Endothelial cell of umbilical vein (primary cell): Measurements from ENCODE around the gene APLP2. TPM values are rescaled to one million over a fixed set of nuclear protein-coding genes. Genes with fewer than 3 reads are reported as not detected.

Experiments
- BruUV-seq: library from RNA; stranded (reverse); fragments of 400-500 nt; replicated peaks from 2 replicates; lab custom pipeline; 2021; lab: Mats Ljungman, UMichigan
- CTCF ChIA-PET: fragments of 300-600, 350-600 bp; sonication (Branson Sonifier 250); formaldehyde crosslinking; loops from one replicate; lab custom pipeline; 2021; ENCODE audit warnings: antibody characterized with exemption, inconsistent platforms; lab: Charles Lee
- POLR2A ChIA-PET: fragments of 300-600, 350-600 bp; sonication (Branson Sonifier 250); formaldehyde crosslinking; loops from one replicate; lab custom pipeline; 2021; ENCODE audit warnings: antibody characterized with exemption, inconsistent platforms; lab: Charles Lee
- DNase-seq: peaks from one replicate; pipeline ENCODE4 v3.0.0-alpha.2; 2011; ENCODE audit warnings: low read depth, low spot score
- FAIRE-seq: peaks from 2 replicates; lab custom pipeline; 2011; peaks lifted over from hg19 to GRCh38; lab: Jason Lieb, UNC
- H2AFZ ChIP-seq: 2 replicates; pipeline ENCODE4 v1.6.0; 2012; ENCODE audit warnings: low read depth, low read length, control low read depth, inconsistent platforms
- H3K27ac ChIP-seq: 2 replicates; pipeline ENCODE4 v1.5.1; 2011; ENCODE audit warnings: low read depth, mild to moderate bottlenecking, control low read depth, low read length, moderate library complexity; ENCODE audit not compliant: insufficient read depth
- H3K27me3 ChIP-seq, 2 experiments: 2 replicates each; pipeline versions ENCODE4 v1.6.0 to v1.6.1; 2011; ENCODE audit warnings: low read length in 2 of 2, mixed read lengths in 1 of 2; ENCODE audit not compliant: control insufficient read depth in 2 of 2, insufficient read depth in 2 of 2
- H3K36me3 ChIP-seq, 2 experiments: 2 replicates in 1 of 2; 3 replicates in 1 of 2; pipeline ENCODE4 v1.5.1; 2011; ENCODE audit warnings: low read length in 2 of 2, mild to moderate bottlenecking in 1 of 2, moderate library complexity in 1 of 2; ENCODE audit not compliant: control insufficient read depth in 2 of 2, insufficient read depth in 2 of 2; ENCODE audit errors: extremely low read depth in 1 of 2
- H3K4me1 ChIP-seq: 3 replicates; pipeline ENCODE4 v1.5.1; 2011; ENCODE audit warnings: mild to moderate bottlenecking, low read length; ENCODE audit not compliant: control insufficient read depth, insufficient read depth; ENCODE audit errors: extremely low read depth
- H3K4me2 ChIP-seq: 2 replicates; pipeline ENCODE4 v1.6.1; 2011; ENCODE audit warnings: low read length, control low read depth, mixed read lengths; ENCODE audit not compliant: insufficient read depth
- H3K4me3 ChIP-seq, 3 experiments: fragments of 200-600 bp in 1 of 3; sonication (generic), shearing (Covaris generic) in 1 of 3; replicated peaks in 1 of 3; 2 replicates each; pipeline ENCODE4 v1.5.1; 2011 to 2016; ENCODE audit warnings: control low read depth in 3 of 3, low read length in 3 of 3, mild to moderate bottlenecking in 2 of 3, inconsistent platforms in 1 of 3, low read depth in 1 of 3, moderate library complexity in 1 of 3; ENCODE audit not compliant: insufficient read depth in 1 of 3
- H3K79me2 ChIP-seq: 2 replicates; pipeline ENCODE4 v1.6.0; 2012; ENCODE audit warnings: low read length, inconsistent platforms; ENCODE audit not compliant: control insufficient read depth, insufficient read depth
- H3K9ac ChIP-seq: replicated peaks from 2 replicates; pipeline ENCODE3; 2011; ENCODE audit warnings: low read length, control low read depth; ENCODE audit not compliant: insufficient read depth; ENCODE audit errors: extremely low read depth
- H3K9me1 ChIP-seq: replicated peaks from 3 replicates; pipeline ENCODE4 v1.6.0; 2011; ENCODE audit warnings: mild to moderate bottlenecking, low read length; ENCODE audit not compliant: control insufficient read depth, insufficient read depth; ENCODE audit errors: extremely low read depth
- H3K9me3 ChIP-seq: replicated peaks from 2 replicates; pipeline ENCODE4 v1.5.1; 2012; ENCODE audit warnings: low read length, inconsistent platforms; ENCODE audit not compliant: control insufficient read depth, insufficient read depth
- H4K20me1 ChIP-seq: replicated peaks from 2 replicates; pipeline ENCODE3; 2011; ENCODE audit warnings: mild to moderate bottlenecking, low read length; ENCODE audit not compliant: control insufficient read depth, insufficient read depth; ENCODE audit errors: extremely low read depth
- EZH2 ChIP-seq: IDR thresholded peaks from 2 replicates; pipeline ENCODE4 v1.6.1; 2012; ENCODE audit warnings: borderline replicate concordance, low read depth, mild to moderate bottlenecking, moderate library complexity, low read length, inconsistent platforms; ENCODE audit not compliant: severe bottlenecking
- FOS ChIP-seq: IDR thresholded peaks from 2 replicates; pipeline ENCODE4 v1.6.1; 2011; ENCODE audit warnings: mild to moderate bottlenecking, low read length, moderate library complexity, borderline replicate concordance; ENCODE audit not compliant: insufficient read depth
- GATA2 ChIP-seq: IDR thresholded peaks from 2 replicates; pipeline ENCODE4 v1.7.0; 2011; ENCODE audit warnings: low read depth, mild to moderate bottlenecking, moderate library complexity, mixed read lengths, low read length; ENCODE audit not compliant: insufficient read length, insufficient read depth
- JUN ChIP-seq: IDR thresholded peaks from 2 replicates; pipeline ENCODE4 v1.6.1; 2011; ENCODE audit warnings: borderline replicate concordance, low read depth; ENCODE audit not compliant: insufficient read length, insufficient read depth
- MYC ChIP-seq: IDR thresholded peaks from one replicate; pipeline ENCODE4 v1.6.1; 2011; ENCODE audit warnings: mild to moderate bottlenecking, low read depth, low read length
- POLR2AphosphoS5 ChIP-seq: IDR thresholded peaks from 2 replicates; pipeline ENCODE4 v1.6.1; 2012; ENCODE audit warnings: low read depth, mild to moderate bottlenecking, control low read depth, low read length, moderate library complexity; ENCODE audit not compliant: insufficient read depth
- dilution Hi-C: fragments of 300-500 bp; cut with MboI; formaldehyde crosslinking; loops from one replicate; pipeline ENCODE4 v1.15.0; 2019; ENCODE audit warnings: low sequenced_read_pairs; ENCODE audit not compliant: extremely low pct_ligation_motif_present
- intact Hi-C: fragments of 100-400 bp; cut with micrococcal nuclease; formaldehyde crosslinking; loops from one replicate; pipeline ENCODE4 v1.10.0; 2022
- polyA plus RNA-seq, 4 experiments: library from polyadenylated mRNA; depleted of rRNA in 3 of 4; stranded (reverse) in 3 of 4; unstranded in 1 of 4; fragments of >200 nt; gene quantifications; 2 replicates each; pipeline versions ENCODE4 v1.2.1 to v1.2.3, GENCODE V29; 2011 to 2012; ENCODE audit warnings: missing spikeins in 1 of 4
- total RNA-seq: library from RNA; stranded (reverse); gene quantifications from 2 replicates; pipeline ENCODE4 v1.2.3, GENCODE V29; 2021
- TF ChIP-seq, protein P1 (sequence below), 2 donors: IDR thresholded peaks; 1 replicate in 1 of 2; 2 replicates in 1 of 2; pipeline ENCODE4 v1.5.1; 2011; ENCODE audit warnings: low read length in 2 of 2, mild to moderate bottlenecking in 2 of 2, moderate library complexity in 2 of 2, control low read depth in 1 of 2, inconsistent platforms in 1 of 2, low read depth in 1 of 2; ENCODE audit not compliant: insufficient read depth in 1 of 2; ENCODE audit errors: extremely low read depth in 1 of 2
- TF ChIP-seq, protein P2 (sequence below): IDR thresholded peaks from 2 replicates; pipeline ENCODE4 v1.6.1; 2011; ENCODE audit not compliant: insufficient read depth, insufficient read length

Gene APLP2
- total and polyA plus RNA-seq, 2 donors (not counting 3 experiments of a cell fraction or from before 2014, with no cell fraction given), result 493 to 543 TPM

GRCh38 chr11:130156108-130157022 is 86.7 kb downstream of the APLP2 start:
- ChIA-PET POLR2A (no interaction called here), CTCF (interaction anchor here (2.6 kb wide), 1 partner anchor 10 kb away, joined by 12 read pairs; no protein-coding TSS in a partner anchor)
- H3K4me3 ChIP-seq, result no peak overlapping the region
- intact Hi-C loops, result no loop called here
- H3K27ac ChIP-seq, result no peak overlapping the region
- no peaks in the 10 kb centered on the region for H3K9me1 ChIP-seq
- TF ChIP-seq FOS (no peak), JUN (no peak), GATA2 (no peak), MYC (no peak), POLR2AphosphoS5 (no peak), EZH2 (no peak)
- TF ChIP-seq, protein P1, sequence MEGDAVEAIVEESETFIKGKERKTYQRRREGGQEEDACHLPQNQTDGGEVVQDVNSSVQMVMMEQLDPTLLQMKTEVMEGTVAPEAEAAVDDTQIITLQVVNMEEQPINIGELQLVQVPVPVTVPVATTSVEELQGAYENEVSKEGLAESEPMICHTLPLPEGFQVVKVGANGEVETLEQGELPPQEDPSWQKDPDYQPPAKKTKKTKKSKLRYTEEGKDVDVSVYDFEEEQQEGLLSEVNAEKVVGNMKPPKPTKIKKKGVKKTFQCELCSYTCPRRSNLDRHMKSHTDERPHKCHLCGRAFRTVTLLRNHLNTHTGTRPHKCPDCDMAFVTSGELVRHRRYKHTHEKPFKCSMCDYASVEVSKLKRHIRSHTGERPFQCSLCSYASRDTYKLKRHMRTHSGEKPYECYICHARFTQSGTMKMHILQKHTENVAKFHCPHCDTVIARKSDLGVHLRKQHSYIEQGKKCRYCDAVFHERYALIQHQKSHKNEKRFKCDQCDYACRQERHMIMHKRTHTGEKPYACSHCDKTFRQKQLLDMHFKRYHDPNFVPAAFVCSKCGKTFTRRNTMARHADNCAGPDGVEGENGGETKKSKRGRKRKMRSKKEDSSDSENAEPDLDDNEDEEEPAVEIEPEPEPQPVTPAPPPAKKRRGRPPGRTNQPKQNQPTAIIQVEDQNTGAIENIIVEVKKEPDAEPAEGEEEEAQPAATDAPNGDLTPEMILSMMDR (IDR thresholded peaks at IDR 0.05; ENCODE audit: extremely low read depth in 1 of 2, insufficient read depth in 1 of 2, low read depth in 1 of 2, low read length in 2 of 2), result no peak
- TF ChIP-seq, protein P2, sequence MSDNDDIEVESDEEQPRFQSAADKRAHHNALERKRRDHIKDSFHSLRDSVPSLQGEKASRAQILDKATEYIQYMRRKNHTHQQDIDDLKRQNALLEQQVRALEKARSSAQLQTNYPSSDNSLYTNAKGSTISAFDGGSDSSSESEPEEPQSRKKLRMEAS, result no peak
- dilution Hi-C loops, result no loop called here
- H3K9ac ChIP-seq, result no peak overlapping the region
- BruUV-seq, result no TSS peak
- no peaks in the 10 kb centered on the region for H3K9me3 ChIP-seq
- no peaks in the 10 kb centered on the region for H4K20me1 ChIP-seq
- no peaks in the 10 kb centered on the region for H3K36me3 ChIP-seq
- no peak for DNase-seq
- peaks cover 31 to 33% of the 10 kb centered on the region in 2 experiments for H3K27me3 ChIP-seq
- no peaks in the 10 kb centered on the region for H3K4me1 ChIP-seq
- FAIRE-seq, result no peak
- no peak overlapping the region for H3K4me2 ChIP-seq
- H3K79me2 ChIP-seq, result no peaks in the 10 kb centered on the region
- no peak overlapping the region for H2AFZ ChIP-seq
